Measurements from ENCODE around the gene IHH.
A peak's percentile ranks its signal among the peaks of the same experiment; 100 is the strongest.

IHH gene

DNA sequence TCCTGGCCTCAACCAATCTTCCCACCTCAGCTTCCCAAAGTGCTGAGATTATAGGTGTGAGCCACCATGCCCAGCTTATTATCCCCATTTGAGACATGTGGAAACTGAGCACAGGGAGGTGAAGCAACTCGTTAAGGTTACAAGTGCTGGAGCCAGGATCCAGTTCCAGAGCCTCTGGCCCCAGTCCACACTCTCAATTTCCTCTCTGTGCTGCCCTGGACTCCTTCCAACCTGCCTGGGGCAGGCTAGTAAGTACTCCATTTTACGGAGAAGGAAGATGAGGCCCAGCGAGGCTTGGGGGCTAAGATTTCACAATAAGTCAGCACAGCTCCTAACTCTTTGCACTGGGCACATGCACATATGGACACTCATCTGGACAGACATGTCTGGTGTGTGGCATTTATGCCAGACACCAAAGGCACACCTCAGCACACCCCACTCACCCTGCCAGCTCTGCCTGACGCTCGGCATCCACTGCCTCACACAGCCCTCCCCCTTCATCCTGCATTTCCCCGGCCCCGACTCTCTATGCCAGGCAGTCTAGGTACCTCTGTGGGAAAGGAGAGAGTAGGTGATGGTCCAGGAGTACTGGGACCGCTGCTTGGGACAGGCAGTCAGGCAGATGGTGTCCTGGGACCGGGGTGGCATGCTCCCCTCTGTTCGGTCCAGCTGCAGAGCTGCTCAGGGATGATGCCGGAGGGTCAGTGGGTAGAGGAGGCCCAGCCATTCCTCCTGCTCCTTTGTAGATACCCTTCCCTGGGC, 39.9 kb downstream of the IHH start:
- no peak for DNase-seq (ENCODE audit: low spot score)

DNA sequence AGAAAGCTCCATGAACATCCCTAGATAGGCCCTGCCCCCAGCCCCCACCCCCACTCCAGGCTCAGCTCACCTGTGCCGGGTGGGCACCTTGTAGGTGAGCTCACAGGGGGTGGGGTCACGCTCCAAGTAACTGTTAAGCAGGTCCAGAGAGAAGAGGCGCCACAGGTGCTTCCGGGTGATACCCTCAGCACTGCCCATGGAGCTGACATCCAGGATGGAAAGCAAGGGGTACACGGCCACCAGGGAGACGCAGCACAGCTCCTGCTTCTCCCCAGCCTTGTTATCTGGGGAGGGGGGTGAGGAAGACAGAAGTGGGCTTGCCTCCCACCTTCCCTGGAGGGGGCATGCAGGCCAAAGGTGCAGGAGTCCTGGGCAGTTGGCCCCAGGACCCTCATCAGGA, 41.3 kb downstream of the IHH start:
- DNase-seq (ENCODE audit: low spot score): no peak

DNA sequence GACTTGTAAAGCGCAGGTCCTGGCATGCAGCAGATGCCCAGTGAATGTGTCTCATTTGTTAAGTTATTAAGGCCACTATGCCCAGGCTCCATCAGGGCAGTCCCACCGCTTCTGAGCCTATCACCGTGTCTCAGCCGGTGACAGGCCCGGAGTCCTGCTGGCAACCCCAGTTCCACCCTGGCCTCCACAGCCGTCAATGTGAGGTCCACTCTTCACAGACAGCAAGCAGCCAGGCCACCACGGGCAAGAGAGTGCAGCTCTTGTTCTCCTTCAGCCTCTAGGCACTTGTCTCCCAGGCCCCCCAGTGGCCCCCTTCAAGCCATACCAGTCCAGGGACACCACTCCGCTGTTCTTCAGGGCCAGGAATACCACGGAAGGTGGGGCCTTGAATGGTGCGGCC, 42.0 kb downstream of the IHH start:
- DNase-seq (ENCODE audit: low spot score): no peak

DNA sequence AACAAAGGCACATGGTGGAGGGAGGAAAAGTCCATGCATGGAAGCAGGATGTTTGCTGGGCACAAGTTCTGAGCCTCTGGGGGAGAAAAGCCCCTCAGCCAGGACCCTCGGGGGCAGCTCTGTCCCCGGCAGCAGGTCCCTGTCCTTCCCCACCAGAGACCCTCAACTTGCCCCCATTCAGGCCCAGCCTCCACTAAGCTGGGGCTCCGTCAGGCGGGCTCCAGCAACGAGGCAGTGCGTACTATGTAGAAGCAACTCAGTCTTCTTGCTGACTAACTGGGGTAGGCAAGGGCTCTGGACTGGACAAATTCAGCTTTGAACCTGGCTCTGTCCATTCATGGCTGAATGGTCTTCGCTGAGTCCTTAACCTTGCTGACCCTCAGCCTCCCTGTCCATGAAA, 42.4 kb downstream of the IHH start:
- no peak for DNase-seq (ENCODE audit: low spot score)

DNA sequence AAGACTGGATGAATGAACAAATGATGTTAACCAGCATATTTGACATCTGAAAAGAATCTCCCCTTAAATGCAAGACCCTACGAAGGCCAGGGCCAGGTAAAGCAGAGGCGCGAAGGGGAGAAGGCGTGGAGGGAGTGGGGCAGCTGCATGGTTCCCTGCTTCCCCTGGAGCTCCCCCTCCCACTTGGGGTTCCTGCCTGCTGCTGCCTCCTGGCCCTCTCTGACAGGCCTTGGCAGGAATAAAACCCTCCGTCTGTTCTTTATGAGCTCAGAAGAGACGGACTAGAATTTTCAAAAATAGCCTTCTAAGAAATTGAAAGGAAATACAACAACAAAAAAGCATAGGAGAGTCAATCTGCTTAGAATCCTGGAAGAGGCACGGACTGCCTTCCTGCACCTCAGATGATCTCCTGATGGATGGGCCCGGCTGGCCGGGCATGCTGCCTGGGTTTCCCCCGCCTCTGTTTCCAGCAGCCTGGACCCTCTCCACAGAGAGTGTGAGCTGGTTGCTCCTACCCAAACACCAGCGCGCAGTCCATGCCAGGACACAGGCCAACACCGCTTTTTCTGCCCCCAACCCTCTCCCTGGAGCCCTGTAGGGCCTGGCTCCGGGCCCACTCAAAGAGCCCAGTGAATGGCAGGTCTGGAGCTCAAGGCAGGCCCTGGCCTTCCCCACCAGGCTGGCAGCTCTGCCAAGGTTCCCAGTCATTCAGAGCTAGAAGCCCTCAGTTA, 43.4 kb downstream of the IHH start:
- DNase-seq (ENCODE audit: low spot score): no peak

GRCh38 chr2:219016721-219017120, 44.0 kb downstream of the IHH start:
- no peak for DNase-seq (ENCODE audit: low spot score)

DNA sequence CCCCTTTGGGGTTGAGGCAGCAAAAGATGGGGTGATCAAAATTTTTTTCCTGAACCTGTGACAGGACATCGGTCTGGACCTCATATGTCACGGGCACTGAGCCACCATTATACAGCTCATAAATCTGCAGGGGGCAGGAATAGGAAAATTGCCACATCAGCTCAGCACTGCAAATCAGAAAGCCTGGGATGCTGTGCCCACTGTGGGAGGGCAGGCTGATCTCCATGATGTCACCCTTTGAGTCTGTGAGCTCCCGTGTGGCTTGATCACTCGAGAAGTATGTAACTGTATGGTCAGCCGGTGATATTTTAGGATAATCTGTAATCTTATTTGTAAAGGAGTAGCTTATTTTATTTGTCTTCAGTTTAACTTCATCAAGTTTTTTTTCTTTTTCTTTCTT, 49.8 kb downstream of the IHH start:
- no peak for DNase-seq (ENCODE audit: low spot score)

DNA sequence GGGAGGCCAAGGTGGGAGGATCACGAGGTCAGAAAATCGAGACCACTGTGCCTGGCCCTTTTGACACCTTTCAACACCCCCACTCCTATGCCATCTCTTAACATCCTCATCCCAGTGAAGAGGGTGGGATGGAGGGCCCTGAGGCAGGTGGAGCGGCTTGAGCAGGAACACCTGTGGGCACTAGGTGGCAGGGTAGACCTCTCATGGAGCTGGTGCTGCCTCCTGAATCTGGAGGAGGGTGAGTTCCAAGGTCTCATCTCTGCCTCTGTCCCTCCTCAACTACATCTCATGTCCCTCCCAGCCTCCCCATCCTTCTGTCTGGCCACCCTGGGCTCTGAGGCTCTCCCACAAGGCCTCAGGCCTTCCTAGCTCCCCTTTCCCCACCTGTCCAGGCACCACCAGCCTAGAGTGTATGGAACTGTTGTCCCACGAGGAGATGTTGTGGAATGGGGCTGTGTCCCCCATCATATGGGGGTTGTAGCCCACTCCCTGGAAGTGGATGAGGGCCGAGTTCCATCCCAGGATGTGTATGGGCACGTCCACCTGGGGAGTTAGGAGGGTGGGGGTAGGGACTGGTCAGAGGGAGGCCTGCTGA, 50.5 kb downstream of the IHH start:
- peak; percentile 4 for DNase-seq (ENCODE audit: low spot score)

GRCh38 chr2:219009294-219009693, 51.4 kb downstream of the IHH start:
- no peak for DNase-seq (ENCODE audit: low spot score)

Data from CD4-positive, alpha-beta T cell treated with Interleukin-2 at 100 ng/mL for 4 hours (primary cell).